CMK (cell line): Measurements from ENCODE around the gene SURF4.
"Not testable (repeated sequence)": the region's sequence is repeated elsewhere in the genome, so short reads cannot be mapped to it uniquely, and the experiment has no call there.

ENCODE experiments used
- DNase-seq: peaks from one replicate; pipeline ENCODE4 v3.0.0-alpha.2; 2010; ENCODE audit warnings: low read depth

Gene SURF4

GRCh38 chr9:133397370-133397769 is 21.5 kb upstream of the SURF4 start:
- no peak for DNase-seq

GRCh38 chr9:133396952-133397351 is 21.1 kb upstream of the SURF4 start:
- no peak for DNase-seq

DNA sequence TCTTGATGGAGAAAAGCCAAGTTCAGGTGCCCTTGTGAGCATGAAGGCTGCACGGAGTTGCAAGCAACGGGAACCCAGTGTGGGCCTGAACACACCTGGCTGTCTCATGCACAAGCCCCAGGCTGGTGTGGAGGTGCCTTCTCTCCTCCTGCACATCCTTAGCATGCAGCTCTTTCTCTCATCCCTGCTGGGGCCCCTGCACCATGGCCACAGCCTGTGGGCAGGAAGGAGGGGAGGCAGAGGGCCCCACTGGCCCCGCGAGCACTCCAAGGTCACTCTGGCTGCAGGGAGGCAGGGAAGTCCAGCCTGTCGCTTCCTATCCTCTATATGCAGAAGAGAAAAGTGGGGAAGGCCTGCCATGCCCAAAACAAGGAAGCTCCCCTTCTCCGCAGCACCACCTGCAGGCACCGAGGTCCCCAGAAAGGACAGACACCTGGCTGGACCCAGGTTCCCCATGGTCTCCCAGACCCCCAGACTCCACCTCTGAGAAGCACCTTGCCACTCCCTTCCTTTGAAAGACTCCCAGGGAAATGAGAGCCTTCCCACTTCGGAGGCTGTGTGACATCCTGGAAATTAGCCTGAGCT is 18.9 kb upstream of the SURF4 start:
- no peak for DNase-seq

DNA sequence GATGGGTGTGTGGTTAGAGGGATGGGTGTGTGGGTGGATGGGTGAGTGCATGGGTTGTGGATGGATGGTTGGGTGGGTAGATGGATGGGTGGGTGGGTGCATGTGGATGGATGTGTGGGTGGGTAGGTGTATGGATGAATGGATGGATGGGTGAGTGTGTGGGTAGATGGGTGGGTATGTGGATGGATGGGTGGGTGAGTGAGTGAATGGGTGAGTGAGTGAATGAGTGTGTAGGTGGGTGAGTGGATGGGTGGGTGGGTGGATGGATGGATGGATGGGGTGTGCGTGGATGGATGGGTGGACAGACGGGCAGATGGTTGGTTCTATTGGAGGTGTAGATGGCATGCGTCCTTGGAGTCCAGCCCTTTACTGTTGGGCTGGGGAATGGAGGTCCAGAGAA is 17.5 kb upstream of the SURF4 start:
- no peak for DNase-seq

DNA sequence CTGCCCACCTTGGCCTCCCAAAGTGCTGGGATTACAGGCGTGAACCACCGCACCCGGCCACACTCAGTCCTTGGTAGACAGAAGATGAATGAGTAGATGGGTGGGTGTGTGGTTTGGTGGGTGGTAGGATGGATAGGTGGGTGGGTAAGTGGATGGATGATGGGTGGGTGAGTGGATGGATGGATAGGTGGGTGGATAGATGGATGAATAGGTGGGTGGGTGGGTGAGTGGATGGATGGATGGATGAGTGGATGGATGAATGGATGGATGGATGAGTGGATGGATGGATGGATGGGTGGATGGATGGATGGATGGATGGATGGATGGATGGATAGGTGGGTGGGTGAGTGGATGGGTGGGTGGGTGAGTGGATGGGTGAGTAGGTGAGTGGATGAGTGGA is 16.4 kb upstream of the SURF4 start:
- not testable (repeated sequence) for DNase-seq

DNA sequence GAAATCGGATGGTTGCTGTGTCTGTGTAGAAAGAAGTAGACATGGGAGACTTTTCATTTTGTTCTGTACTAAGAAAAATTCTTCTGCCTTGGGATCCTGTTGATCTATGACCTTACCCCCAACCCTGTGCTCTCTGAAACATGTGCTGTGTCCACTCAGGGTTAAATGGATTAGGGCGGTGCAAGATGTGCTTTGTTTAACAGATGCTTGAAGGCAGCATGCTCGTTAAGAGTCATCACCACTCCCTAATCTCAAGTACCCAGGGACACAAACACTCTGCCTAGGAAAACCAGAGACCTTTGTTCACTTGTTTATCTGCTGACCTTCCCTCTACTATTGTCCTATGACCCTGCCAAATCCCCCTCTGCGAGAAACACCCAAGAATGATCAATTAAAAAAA is 15.6 kb upstream of the SURF4 start:
- DNase-seq, result not testable (repeated sequence)

DNA sequence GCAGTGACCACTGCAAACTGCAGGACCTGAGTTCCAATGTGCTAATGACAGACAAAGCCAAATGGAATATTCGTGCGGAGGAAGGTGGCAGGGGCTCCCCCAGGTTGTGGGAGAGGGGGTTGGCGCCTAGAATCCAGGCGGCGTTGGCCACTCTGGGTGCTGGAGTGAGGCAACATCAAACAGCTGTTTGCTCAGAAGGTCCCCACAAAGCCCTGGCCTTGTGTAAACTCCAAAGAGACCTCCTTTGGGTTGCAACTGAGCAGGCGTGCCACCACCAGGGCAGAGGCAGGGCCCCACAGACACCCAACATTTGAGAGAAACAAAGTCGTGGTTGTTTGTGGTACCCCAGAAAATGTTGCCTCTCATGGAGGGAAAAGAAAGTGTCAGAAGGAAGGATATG is 14.9 kb upstream of the SURF4 start:
- no peak for DNase-seq

DNA sequence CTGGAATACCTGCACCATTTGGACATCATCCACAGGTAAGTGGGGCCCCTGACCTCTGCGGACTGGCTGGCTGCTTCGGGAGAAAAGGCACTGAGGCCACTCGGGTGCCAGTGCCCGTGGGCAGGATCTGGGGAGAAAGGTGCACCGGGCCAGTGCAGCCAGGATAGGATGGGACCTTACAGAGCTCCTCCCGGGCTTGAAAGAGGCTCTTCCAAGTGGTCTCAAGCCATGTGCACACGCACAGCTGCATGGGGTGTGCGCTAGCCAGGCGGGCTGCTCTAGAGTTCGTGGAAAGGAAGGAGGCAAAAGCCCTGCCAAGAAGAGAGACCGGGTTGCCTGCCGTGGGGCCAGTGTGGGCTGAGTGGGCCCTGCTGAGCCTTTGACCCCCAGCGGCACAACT is 13.7 kb upstream of the SURF4 start:
- no peak for DNase-seq

GRCh38 chr9:133389025-133389557 is 13.2 kb upstream of the SURF4 start:
- DNase-seq, result no peak

DNA sequence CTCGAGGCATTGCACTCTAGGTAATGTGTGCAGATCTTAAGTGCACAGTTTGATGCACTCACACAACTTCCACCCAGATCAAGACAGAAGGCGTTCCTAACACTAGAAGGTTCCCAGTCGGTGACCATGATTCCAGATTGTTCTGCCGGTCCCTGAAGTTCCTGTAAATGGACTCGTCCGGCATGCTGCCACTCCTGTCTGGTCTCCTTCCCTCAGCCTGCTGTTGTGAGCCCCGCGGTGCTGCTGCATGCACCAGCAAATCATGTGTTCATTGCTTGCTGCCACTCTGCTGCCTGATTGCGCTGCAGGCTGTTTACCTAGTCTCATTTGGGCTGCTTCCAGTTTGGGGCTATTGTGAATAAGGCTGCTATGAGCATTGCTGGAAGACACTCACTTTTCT is 11.8 kb upstream of the SURF4 start:
- DNase-seq, result no peak

GRCh38 chr9:133386338-133386737 is 10.5 kb upstream of the SURF4 start:
- DNase-seq, result no peak

DNA sequence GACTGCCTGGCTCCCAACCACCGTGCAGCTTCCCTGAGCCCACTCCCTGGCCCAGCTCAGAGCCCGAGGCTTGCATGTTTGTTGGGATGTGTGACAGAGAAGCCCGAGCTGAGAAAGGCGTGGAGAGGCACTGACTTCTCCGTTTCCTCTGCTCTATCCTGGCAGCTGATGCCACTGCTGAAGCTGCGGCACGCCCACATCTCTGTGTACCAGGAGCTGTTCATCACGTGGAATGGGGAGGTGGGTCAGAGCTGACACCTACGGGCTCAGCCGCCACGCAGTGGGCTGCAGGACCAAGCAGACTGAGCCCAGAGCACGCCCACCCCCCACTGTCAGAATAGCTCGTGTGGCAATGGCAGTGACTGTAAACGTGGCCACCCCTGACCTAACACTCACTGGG is 9.6 kb upstream of the SURF4 start:
- no peak for DNase-seq

GRCh38 chr9:133384736-133385321 is 9.0 kb upstream of the SURF4 start:
- no peak for DNase-seq

GRCh38 chr9:133383438-133383837 is 7.6 kb upstream of the SURF4 start:
- DNase-seq, result no peak

DNA sequence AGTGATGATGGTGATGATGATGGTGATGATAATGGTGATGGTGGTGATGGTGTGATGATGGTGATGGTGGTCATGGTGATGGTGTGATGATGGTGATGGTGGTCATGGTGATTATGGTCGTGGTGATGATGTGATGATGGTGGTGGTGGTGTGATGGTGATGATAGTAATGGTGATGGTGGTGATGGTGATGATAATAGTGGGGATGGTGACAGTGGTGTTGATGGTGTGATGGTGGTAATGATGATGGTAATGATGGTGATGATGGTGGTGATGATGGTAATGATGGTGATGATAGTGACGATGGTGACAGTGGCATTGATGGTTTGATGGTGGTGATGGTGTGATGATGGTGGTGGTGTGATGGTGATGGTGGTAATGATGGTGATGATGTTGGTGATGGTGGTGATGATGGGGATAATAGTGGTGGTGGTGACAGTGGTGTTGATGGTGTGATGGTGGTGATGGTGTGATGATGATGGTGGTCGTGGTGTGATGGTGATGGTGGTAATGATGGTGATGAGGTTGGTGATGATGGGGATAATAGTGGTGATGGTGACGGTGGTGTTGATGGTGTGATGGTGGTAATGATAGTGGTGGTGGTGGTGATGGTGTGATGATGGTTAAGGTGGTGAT is 6.8 kb upstream of the SURF4 start:
- no peak for DNase-seq

DNA sequence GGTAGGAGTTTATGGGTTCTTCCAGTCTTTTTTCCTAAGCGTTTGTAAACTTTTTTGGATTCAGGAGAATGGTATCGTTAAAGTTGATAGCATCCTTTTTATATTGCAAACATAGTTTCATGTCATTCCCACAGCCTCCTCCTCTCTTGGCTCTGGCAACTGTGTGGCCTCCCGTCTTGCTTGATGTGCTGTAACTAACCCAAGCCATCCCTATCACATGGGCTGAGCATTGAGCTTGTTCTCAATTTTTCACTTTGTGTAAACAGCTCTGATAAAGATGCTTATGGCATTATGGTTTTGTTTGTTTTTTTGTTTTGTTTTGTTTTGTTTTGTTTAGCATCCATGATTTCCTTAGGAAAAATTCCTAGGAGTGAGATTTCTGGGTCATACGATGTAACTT is 4.9 kb upstream of the SURF4 start:
- no peak for DNase-seq

- DNase-seq, result no peak
Observed at GRCh38 chr9:133379153-133380086, 3.6 kb upstream of the SURF4 start.

DNA sequence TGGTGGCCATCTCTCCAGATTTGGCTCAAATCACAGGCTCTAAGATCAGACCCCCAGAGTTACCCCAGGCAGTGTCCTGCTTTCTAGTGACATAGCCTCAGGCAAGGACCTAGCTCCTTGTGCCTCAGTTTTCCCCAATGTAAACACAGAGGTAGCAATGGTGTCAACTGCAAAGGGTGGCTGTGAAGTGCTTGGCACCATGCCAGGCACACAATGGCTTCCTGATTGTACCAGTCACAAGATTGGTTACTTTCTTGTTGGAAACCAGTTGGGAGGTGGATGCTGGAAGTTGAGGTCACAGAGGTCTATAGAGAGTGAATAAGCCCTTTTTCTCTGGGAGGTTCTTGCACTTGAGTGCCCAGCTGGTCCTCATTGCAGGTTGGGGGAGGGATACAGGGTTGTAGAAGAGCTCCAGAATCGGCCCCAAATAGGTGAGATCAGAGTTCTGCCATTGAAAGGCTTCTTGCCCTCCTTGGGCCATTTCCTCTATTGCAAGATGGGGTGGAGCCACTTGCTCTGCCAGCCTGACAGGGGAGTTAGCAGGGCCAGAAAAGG is 2.6 kb upstream of the SURF4 start:
- DNase-seq, result no peak

DNA sequence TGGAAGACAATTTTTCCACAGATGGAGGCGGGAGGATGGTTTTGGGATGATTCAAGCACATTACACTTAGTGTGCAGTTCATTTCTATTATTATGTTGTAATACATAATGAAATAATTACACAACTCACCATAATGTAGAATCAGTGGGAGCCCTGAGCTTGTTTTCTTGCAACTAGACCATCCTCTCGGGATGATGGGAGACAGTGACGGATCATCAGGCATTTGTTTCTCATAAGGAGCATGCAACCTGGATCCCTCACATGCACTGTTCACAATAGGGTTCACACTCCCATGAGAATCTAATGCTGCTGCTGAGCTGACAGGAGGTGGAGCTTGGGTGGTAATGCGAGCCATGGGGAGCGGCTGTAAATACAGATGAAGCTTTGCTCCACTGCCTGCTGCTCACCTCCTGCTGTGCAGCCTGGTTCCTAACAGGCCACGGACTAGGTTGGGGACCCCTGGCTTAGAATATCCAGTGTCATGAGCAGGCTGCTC is 1.9 kb upstream of the SURF4 start:
- no peak for DNase-seq

DNA sequence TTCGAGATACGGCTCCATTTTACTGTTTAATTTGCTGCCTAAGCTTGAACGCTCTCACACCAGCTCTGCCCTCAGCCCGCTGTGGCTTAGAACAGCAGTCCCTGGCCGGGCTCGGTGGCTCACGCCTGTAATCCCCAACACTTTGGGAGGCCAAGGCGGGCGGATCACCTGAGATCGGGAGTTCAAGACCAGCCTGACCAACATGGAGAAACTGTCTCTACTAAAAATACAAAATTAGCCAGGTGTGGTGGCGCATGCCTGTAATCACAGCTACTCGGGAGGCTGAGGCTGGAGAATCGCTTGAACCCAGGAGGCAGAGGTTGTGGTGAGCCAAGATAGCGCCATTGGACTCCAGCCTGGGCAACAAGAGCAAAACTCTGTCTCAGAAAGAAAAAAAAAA is 1.4 kb upstream of the SURF4 start:
- not testable (repeated sequence) for DNase-seq

- DNase-seq, result no peak
Observed at GRCh38 chr9:133375116-133375723, 640 bp downstream of the SURF4 start.
